ENCODE data around the gene C17orf107.

Gene C17orf107

GRCh38 chr17:4899341-4900230 is at the start of gene C17orf107:
C17orf107 (plus strand) TSS chr17:4899536; CDS start chr17:4899763, 227 bp downstream.
- Histone ChIP-seq H3K9ac (ENCODE audit: low read length) (no peak within 1 kb of the TSS; the same call in 1 of the 2 replicates), H3K9me2 (ENCODE audit: low read depth, low read length) (no peaks in the 10 kb centered on the region), H3K27me3 (ENCODE audit: insufficient read depth, low read length) (no peaks in the 10 kb centered on the region), H3K79me2 (ENCODE audit: insufficient read depth, low read length) (no peaks in the 10 kb centered on the region), H2AFZ (ENCODE audit: low read length) (no peak within 1 kb of the TSS), H3K4me2 (ENCODE audit: low read length) (peak within 1 kb of the TSS; percentile 76), H4K20me1 (ENCODE audit: insufficient read depth, low read length) (no peaks in the 10 kb centered on the region), H3K9me3 (ENCODE audit: low read length) (no peaks in the 10 kb centered on the region), H3K4me1 (ENCODE audit: insufficient read depth, low read length, severe bottlenecking) (peaks cover 35% of the 10 kb centered on the region), H3K4me3 (ENCODE audit: low read depth, low read length, poor library complexity, severe bottlenecking) (peak within 1 kb of the TSS; percentile 58), H3K36me3 (ENCODE audit: insufficient read depth, low read length) (peaks cover 21% of the 10 kb centered on the region), H3K27ac (ENCODE audit: low read depth, low read length, poor library complexity, severe bottlenecking) (no peak within 1 kb of the TSS), H3F3A (ENCODE audit: insufficient read depth, low read length) (no peaks in the 10 kb centered on the region)
- TF ChIP-seq CTCF (IDR thresholded peaks at IDR 0.05; ENCODE audit: low read length) (no peak), EZH2 (IDR thresholded peaks at IDR 0.05; ENCODE audit: borderline replicate concordance, low read length) (no peak)

GRCh38 chr17:4850246-4850645 is 49.1 kb upstream of the C17orf107 start:
- no peaks in the 10 kb centered on the region for H3K79me2 ChIP-seq (ENCODE audit: insufficient read depth, low read length)
- H3K4me3 ChIP-seq (ENCODE audit: low read depth, low read length, poor library complexity, severe bottlenecking) = no peak overlapping the region
- H3K36me3 ChIP-seq (ENCODE audit: insufficient read depth, low read length) = no peaks in the 10 kb centered on the region
- no peaks in the 10 kb centered on the region for H3K9me2 ChIP-seq (ENCODE audit: low read depth, low read length)
- TF ChIP-seq EZH2 (IDR thresholded peaks at IDR 0.05; ENCODE audit: borderline replicate concordance, low read length) (no peak), CTCF (IDR thresholded peaks at IDR 0.05; ENCODE audit: low read length) (no peak)
- no peaks in the 10 kb centered on the region for H3K9me3 ChIP-seq (ENCODE audit: low read length)
- H3K27ac ChIP-seq (ENCODE audit: low read depth, low read length, poor library complexity, severe bottlenecking) = no peak overlapping the region
- no peaks in the 10 kb centered on the region for H3F3A ChIP-seq (ENCODE audit: insufficient read depth, low read length)
- H4K20me1 ChIP-seq (ENCODE audit: insufficient read depth, low read length) = no peaks in the 10 kb centered on the region; the same call in 1 of the 2 replicates
- H2AFZ ChIP-seq (ENCODE audit: low read length) = no peak overlapping the region
- H3K27me3 ChIP-seq (ENCODE audit: insufficient read depth, low read length) = no peaks in the 10 kb centered on the region
- H3K9ac ChIP-seq (ENCODE audit: low read length) = no peak overlapping the region
- no peaks in the 10 kb centered on the region for H3K4me1 ChIP-seq (ENCODE audit: insufficient read depth, low read length, severe bottlenecking)
- no peak overlapping the region for H3K4me2 ChIP-seq (ENCODE audit: low read length)

GRCh38 chr17:4851084-4851483 is 48.3 kb upstream of the C17orf107 start:
- H3K27me3 ChIP-seq (ENCODE audit: insufficient read depth, low read length) = no peaks in the 10 kb centered on the region
- H3K27ac ChIP-seq (ENCODE audit: low read depth, low read length, poor library complexity, severe bottlenecking) = no peak overlapping the region
- no peaks in the 10 kb centered on the region for H3F3A ChIP-seq (ENCODE audit: insufficient read depth, low read length)
- H3K36me3 ChIP-seq (ENCODE audit: insufficient read depth, low read length) = no peaks in the 10 kb centered on the region
- no peaks in the 10 kb centered on the region for H3K4me1 ChIP-seq (ENCODE audit: insufficient read depth, low read length, severe bottlenecking)
- no peaks in the 10 kb centered on the region for H3K79me2 ChIP-seq (ENCODE audit: insufficient read depth, low read length)
- no peaks in the 10 kb centered on the region for H3K9me3 ChIP-seq (ENCODE audit: low read length)
- H3K9me2 ChIP-seq (ENCODE audit: low read depth, low read length) = no peaks in the 10 kb centered on the region
- H3K4me3 ChIP-seq (ENCODE audit: low read depth, low read length, poor library complexity, severe bottlenecking) = no peak overlapping the region
- no peak overlapping the region for H3K4me2 ChIP-seq (ENCODE audit: low read length)
- no peak overlapping the region for H2AFZ ChIP-seq (ENCODE audit: low read length)
- no peaks in the 10 kb centered on the region; the same call in 1 of the 2 replicates for H4K20me1 ChIP-seq (ENCODE audit: insufficient read depth, low read length)
- TF ChIP-seq CTCF (IDR thresholded peaks at IDR 0.05; ENCODE audit: low read length) = no peak
- no peak for TF ChIP-seq EZH2 (IDR thresholded peaks at IDR 0.05; ENCODE audit: borderline replicate concordance, low read length)
- no peak overlapping the region for H3K9ac ChIP-seq (ENCODE audit: low read length)
